ENCODE data around the gene TMEM109.

TMEM109 gene

GRCh38 chr11:60925868-60926267 is 11.9 kb downstream of the TMEM109 start:
- no peak for DNase-seq (ENCODE audit: low read depth, low spot score)

- no peak for DNase-seq (ENCODE audit: low read depth, low spot score)
These were observed 12.5 kb downstream of the TMEM109 start for GRCh38 chr11:60926500-60926899.

GRCh38 chr11:60927061-60927592 is 13.2 kb downstream of the TMEM109 start:
- no peak for DNase-seq (ENCODE audit: low read depth, low spot score)

GRCh38 chr11:60927600-60927999 is 13.6 kb downstream of the TMEM109 start:
- no peak for DNase-seq (ENCODE audit: low read depth, low spot score)

GRCh38 chr11:60928563-60929001 is 14.6 kb downstream of the TMEM109 start:
- DNase-seq (ENCODE audit: low read depth, low spot score): no peak

- DNase-seq (ENCODE audit: low read depth, low spot score): no peak
These were observed 15.8 kb downstream of the TMEM109 start for GRCh38 chr11:60929764-60930163.

- no peak for DNase-seq (ENCODE audit: low read depth, low spot score)
These were observed 16.4 kb downstream of the TMEM109 start for GRCh38 chr11:60930394-60930793.

- DNase-seq (ENCODE audit: low read depth, low spot score): no peak
These were observed 18.0 kb downstream of the TMEM109 start for GRCh38 chr11:60931917-60932316.

- no peak for DNase-seq (ENCODE audit: low read depth, low spot score)
These were observed 18.8 kb downstream of the TMEM109 start for GRCh38 chr11:60932605-60933356.

- DNase-seq (ENCODE audit: low read depth, low spot score): no peak
These were observed 19.6 kb downstream of the TMEM109 start for GRCh38 chr11:60933416-60934123.

DNA sequence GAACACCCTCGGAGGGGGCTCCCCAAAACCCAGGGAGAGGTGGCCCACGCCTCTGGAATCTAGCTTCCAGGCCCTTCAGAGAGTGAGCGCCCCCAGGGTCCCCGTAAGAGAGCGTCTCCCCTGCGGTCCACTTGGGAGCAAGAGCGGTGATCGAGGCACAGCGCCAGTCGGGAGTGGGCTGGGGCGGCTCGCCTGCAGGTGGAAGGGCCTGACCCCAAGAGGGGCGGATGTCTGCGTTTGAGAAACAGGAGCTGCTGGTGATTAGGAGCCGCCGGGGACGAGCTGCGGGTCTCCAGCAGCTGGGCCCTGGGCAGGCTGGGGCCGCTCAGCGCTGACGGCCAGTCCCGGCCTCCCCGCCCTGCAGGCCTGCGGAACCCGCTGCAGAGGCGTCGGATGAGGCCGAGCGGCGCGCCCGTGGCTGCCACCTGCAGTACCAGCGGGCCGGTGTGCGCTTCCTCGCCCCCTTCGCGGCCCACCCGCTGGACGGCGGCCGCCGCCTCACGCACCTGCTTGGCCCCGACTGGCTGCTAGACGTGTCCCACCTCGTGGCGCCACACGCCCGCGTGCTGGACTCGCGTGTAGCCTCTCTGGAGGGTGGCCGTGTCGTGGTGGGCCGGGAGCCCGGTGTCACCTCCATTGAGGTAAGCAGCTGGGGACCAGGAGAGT is 20.3 kb downstream of the TMEM109 start:
- DNase-seq (ENCODE audit: low read depth, low spot score): no peak

GRCh38 chr11:60934790-60935605 is 21.0 kb downstream of the TMEM109 start:
- DNase-seq (ENCODE audit: low read depth, low spot score): no peak

- no peak for DNase-seq (ENCODE audit: low read depth, low spot score)
These were observed 21.9 kb downstream of the TMEM109 start for GRCh38 chr11:60935676-60936442.

GRCh38 chr11:60936467-60937143 is 22.6 kb downstream of the TMEM109 start:
- no peak for DNase-seq (ENCODE audit: low read depth, low spot score)

DNA sequence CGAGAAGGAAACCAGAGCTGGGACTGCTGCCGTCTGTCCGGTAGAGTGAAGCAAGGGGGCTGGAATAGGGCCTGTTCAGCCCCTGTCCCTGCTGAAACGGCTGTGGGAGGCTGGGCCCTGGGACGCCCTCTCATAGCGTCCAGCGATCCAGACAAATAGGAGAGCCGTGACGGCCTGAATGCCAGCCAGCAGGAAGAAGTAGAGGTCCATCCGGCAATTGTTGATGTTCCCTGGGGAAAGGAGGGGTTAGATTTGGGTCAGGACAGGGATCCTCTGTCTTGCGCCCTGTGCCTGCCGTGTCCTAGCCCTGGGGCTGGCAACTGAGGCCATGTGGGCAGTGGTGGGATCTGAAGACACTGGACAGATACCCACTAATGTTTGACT is 23.2 kb downstream of the TMEM109 start:
- DNase-seq (ENCODE audit: low read depth, low spot score): no peak

GRCh38 chr11:60937811-60938210 is 23.9 kb downstream of the TMEM109 start:
- DNase-seq (ENCODE audit: low read depth, low spot score): no peak

DNA sequence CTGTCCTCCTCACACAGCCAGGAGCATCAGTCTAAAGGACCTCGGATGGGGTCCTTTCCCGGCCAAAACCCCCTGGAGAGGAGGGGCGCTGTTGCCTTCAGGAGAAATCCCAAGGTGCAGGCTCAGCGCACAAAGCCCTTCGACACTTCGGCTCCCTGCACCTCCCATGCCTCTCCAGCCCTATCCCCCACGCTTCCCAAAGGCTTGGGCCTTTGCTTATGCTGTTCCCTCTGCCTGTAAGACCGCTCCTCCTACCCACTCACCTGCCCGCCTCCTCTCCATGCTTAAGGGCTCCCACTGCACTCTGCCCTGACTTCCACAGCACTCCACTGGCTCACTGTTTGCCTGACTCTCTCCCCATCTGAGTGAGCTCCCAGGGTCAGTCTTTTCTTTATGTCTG is 24.5 kb downstream of the TMEM109 start:
- DNase-seq (ENCODE audit: low read depth, low spot score): no peak

- DNase-seq (ENCODE audit: low read depth, low spot score): no peak
These were observed 25.3 kb downstream of the TMEM109 start for GRCh38 chr11:60939301-60939700.

GRCh38 chr11:60939855-60940254 is 25.9 kb downstream of the TMEM109 start:
- no peak for DNase-seq (ENCODE audit: low read depth, low spot score)

All from activated naive CD8-positive, alpha-beta T cell treated with anti-CD3 and anti-CD28 coated beads, Interleukin-2, amount 50 U/mL, for 16 hours (primary cell).